Body of pancreas (tissue), 4 donors: ENCODE data around the gene ATP8A2.

Experiments used
- POLR2A ChIP-seq, 3 donors: fragments of 450-650 bp; IDR thresholded peaks; one replicate each; pipeline ENCODE4 v1.6.1; 2016; ENCODE audit warnings: antibody characterized with exemption in 3 of 3, mild to moderate bottlenecking in 2 of 3
- TF ChIP-seq, protein P1 (sequence below), 7 experiments: fragments of 450-650 bp in 4 of 7; fragments of 200-600 bp in 3 of 7; sonication (generic) in 3 of 7; IDR thresholded peaks; one replicate each; pipeline ENCODE4 v1.5.1; 2016 to 2019; ENCODE audit warnings: antibody characterized with exemption in 7 of 7

DNA sequence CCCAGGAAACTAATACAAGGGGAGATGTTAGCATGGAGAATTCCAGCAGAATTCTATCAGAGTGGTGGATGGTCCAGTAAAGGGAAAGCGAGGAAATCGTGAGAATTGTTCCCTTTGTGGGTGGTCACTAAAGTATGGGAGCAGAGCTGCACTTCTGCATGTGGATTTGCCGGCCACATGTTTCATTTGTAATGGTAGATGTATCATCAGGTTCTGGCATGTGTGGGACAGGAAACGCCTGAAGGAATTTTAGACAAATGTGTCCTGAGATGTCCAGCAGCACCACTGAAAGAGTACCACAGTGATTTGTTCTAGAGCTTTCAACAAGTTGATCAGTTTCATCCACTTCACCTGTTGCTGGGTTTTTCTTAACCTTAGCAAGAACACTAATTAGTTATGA is 371.6 kb downstream of the ATP8A2 start:
- TF ChIP-seq POLR2A (IDR thresholded peaks at IDR 0.05) = no peak
- TF ChIP-seq, protein P1, sequence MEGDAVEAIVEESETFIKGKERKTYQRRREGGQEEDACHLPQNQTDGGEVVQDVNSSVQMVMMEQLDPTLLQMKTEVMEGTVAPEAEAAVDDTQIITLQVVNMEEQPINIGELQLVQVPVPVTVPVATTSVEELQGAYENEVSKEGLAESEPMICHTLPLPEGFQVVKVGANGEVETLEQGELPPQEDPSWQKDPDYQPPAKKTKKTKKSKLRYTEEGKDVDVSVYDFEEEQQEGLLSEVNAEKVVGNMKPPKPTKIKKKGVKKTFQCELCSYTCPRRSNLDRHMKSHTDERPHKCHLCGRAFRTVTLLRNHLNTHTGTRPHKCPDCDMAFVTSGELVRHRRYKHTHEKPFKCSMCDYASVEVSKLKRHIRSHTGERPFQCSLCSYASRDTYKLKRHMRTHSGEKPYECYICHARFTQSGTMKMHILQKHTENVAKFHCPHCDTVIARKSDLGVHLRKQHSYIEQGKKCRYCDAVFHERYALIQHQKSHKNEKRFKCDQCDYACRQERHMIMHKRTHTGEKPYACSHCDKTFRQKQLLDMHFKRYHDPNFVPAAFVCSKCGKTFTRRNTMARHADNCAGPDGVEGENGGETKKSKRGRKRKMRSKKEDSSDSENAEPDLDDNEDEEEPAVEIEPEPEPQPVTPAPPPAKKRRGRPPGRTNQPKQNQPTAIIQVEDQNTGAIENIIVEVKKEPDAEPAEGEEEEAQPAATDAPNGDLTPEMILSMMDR (IDR thresholded peaks at IDR 0.05) = no peak
